Measurements from ENCODE around the gene CTNNA3.
"Not testable (repeated sequence)": the region's sequence is repeated elsewhere in the genome, so short reads cannot be mapped to it uniquely, and the experiment has no call there.

DNA sequence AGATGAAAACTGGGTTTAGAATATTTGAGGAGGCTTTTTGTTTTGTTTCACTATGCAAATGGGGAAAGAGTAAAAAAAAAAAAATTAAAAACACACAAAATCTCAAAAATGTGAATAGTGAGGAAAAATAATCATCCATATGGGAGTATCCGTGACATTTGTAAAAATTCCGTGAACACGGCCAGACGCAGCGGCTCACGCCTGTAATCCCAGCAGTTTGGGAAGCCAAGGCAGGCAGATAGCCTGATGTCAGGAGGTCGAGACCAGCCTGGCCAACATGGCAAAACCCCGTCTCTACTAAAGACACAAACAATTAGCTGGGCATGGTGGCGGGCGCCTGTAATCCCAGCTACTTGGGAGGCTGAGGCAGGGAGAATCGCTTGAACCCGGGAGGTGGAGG is 1342.2 kb downstream of the CTNNA3 start:
- not testable (repeated sequence) for TF ChIP-seq POLR2AphosphoS5 (IDR thresholded peaks at IDR 0.05; ENCODE audit: insufficient read depth, low read depth, low read length); JUN (IDR thresholded peaks at IDR 0.05; ENCODE audit: borderline replicate concordance, insufficient read depth, insufficient read length, low read depth); POLR2A (IDR thresholded peaks at IDR 0.05; ENCODE audit: low read depth, low read length); GATA2 (IDR thresholded peaks at IDR 0.05; ENCODE audit: insufficient read depth, insufficient read length, low read depth, low read length); EZH2 (IDR thresholded peaks at IDR 0.05; ENCODE audit: borderline replicate concordance, low read depth, low read length, severe bottlenecking); MYC (IDR thresholded peaks at IDR 0.05; ENCODE audit: low read depth, low read length)
- TF ChIP-seq, protein P1, sequence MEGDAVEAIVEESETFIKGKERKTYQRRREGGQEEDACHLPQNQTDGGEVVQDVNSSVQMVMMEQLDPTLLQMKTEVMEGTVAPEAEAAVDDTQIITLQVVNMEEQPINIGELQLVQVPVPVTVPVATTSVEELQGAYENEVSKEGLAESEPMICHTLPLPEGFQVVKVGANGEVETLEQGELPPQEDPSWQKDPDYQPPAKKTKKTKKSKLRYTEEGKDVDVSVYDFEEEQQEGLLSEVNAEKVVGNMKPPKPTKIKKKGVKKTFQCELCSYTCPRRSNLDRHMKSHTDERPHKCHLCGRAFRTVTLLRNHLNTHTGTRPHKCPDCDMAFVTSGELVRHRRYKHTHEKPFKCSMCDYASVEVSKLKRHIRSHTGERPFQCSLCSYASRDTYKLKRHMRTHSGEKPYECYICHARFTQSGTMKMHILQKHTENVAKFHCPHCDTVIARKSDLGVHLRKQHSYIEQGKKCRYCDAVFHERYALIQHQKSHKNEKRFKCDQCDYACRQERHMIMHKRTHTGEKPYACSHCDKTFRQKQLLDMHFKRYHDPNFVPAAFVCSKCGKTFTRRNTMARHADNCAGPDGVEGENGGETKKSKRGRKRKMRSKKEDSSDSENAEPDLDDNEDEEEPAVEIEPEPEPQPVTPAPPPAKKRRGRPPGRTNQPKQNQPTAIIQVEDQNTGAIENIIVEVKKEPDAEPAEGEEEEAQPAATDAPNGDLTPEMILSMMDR (IDR thresholded peaks at IDR 0.05; ENCODE audit: extremely low read depth in 1 of 2, insufficient read depth in 1 of 2, low read depth in 1 of 2, low read length in 2 of 2): not testable (repeated sequence)
